OCI-LY1 (cell line): ENCODE measurements around the gene ASPG.

ENCODE experiments used
- H2AFZ ChIP-seq: fragments of 200-600 bp; sonication (generic), shearing (Covaris generic); 2 replicates; pipeline ENCODE4 v1.6.0; 2014; ENCODE audit warnings: antibody characterized with exemption, mild to moderate bottlenecking, low read length
- H3F3A ChIP-seq: fragments of 200-600 bp; sonication (generic), shearing (Covaris generic); 2 replicates; pipeline ENCODE4 v1.6.0; 2014; ENCODE audit warnings: mild to moderate bottlenecking, antibody characterized with exemption, low read length, moderate library complexity; ENCODE audit not compliant: insufficient read depth
- H3K27ac ChIP-seq: fragments of 200-600 bp; sonication (generic); 2 replicates; pipeline ENCODE4 v1.5.1; 2014; ENCODE audit warnings: low read length, mixed run types, mild to moderate bottlenecking, low read depth; ENCODE audit not compliant: poor library complexity, severe bottlenecking
- H3K27me3 ChIP-seq: fragments of 200-600 bp; sonication (generic); 2 replicates; pipeline ENCODE4 v1.6.0; 2014; ENCODE audit warnings: antibody characterized with exemption, mild to moderate bottlenecking, low read length, moderate library complexity; ENCODE audit not compliant: insufficient read depth
- H3K36me3 ChIP-seq: fragments of 200-600 bp; sonication (generic); 2 replicates; pipeline ENCODE4 v1.6.1; 2014; ENCODE audit warnings: mild to moderate bottlenecking, antibody characterized with exemption, low read length, moderate library complexity, mixed read lengths; ENCODE audit not compliant: insufficient read depth
- H3K4me1 ChIP-seq: fragments of 200-600 bp; sonication (generic); 2 replicates; pipeline ENCODE4 v1.5.1; 2014; ENCODE audit warnings: mild to moderate bottlenecking, low read length, moderate library complexity; ENCODE audit not compliant: insufficient read depth, severe bottlenecking
- H3K4me2 ChIP-seq: fragments of 200-600 bp; sonication (generic), shearing (Covaris generic); 2 replicates; pipeline ENCODE4 v1.6.1; 2014; ENCODE audit warnings: low read length
- H3K4me3 ChIP-seq: fragments of 200-600 bp; sonication (generic); 2 replicates; pipeline ENCODE4 v1.5.1; 2014; ENCODE audit warnings: low read length, low read depth, mild to moderate bottlenecking, mixed read lengths; ENCODE audit not compliant: poor library complexity, severe bottlenecking
- H3K79me2 ChIP-seq: fragments of 200-600 bp; shearing (Covaris generic); 2 replicates; pipeline ENCODE4 v1.6.1; 2016; ENCODE audit warnings: mixed run types, low read length, mixed read lengths; ENCODE audit not compliant: insufficient read depth
- H3K9ac ChIP-seq: fragments of 200-600 bp; sonication (generic), shearing (Covaris generic); 2 replicates; pipeline ENCODE4 v1.6.1; 2014; ENCODE audit warnings: mild to moderate bottlenecking, low read length, mixed read lengths
- H3K9me2 ChIP-seq: fragments of 200-600 bp; sonication (generic), shearing (Covaris generic); 2 replicates; pipeline ENCODE4 v1.6.1; 2014; ENCODE audit warnings: low read depth, mild to moderate bottlenecking, low read length, mixed read lengths
- H3K9me3 ChIP-seq: fragments of 200-600 bp; shearing (Covaris generic); 2 replicates; pipeline ENCODE4 v1.6.1; 2014; ENCODE audit warnings: low read length, mixed read lengths
- H4K20me1 ChIP-seq: fragments of 200-600 bp; sonication (generic), shearing (Covaris generic); 2 replicates; pipeline ENCODE4 v1.6.0; 2016; ENCODE audit warnings: mild to moderate bottlenecking, low read length; ENCODE audit not compliant: insufficient read depth
- EZH2 ChIP-seq: fragments of 200-600 bp; sonication (generic), shearing (Covaris generic); IDR thresholded peaks from 2 replicates; pipeline ENCODE4 v1.8.0; 2017; ENCODE audit warnings: borderline replicate concordance, mixed run types, mild to moderate bottlenecking, antibody characterized with exemption, low read length, moderate library complexity, mixed read lengths
- TF ChIP-seq, protein P1 (sequence below): fragments of 200-600 bp; sonication (generic), shearing (Covaris generic); IDR thresholded peaks from 2 replicates; pipeline ENCODE4 v1.5.1; 2017; ENCODE audit warnings: mild to moderate bottlenecking, antibody characterized with exemption, low read length, moderate library complexity, mixed read lengths

Gene ASPG

GRCh38 chr14:104102282-104102914 is 16.9 kb downstream of the ASPG start:
- Histone ChIP-seq H3K4me2 (no peak overlapping the region), H4K20me1 (no peaks in the 10 kb centered on the region), H3K9me3 (no peaks in the 10 kb centered on the region), H3K27me3 (0 out of 2 replicates have a peak, but pooled peaks cover 11% of the 10 kb centered on the region), H3K27ac (no peak overlapping the region), H3K79me2 (no peaks in the 10 kb centered on the region), H3K36me3 (no peaks in the 10 kb centered on the region), H3K4me3 (no peak overlapping the region), H2AFZ (no peak overlapping the region), H3K9me2 (no peaks in the 10 kb centered on the region), H3K9ac (no peak overlapping the region), H3F3A (no peaks in the 10 kb centered on the region), H3K4me1 (no peaks in the 10 kb centered on the region)
- TF ChIP-seq, protein P1, sequence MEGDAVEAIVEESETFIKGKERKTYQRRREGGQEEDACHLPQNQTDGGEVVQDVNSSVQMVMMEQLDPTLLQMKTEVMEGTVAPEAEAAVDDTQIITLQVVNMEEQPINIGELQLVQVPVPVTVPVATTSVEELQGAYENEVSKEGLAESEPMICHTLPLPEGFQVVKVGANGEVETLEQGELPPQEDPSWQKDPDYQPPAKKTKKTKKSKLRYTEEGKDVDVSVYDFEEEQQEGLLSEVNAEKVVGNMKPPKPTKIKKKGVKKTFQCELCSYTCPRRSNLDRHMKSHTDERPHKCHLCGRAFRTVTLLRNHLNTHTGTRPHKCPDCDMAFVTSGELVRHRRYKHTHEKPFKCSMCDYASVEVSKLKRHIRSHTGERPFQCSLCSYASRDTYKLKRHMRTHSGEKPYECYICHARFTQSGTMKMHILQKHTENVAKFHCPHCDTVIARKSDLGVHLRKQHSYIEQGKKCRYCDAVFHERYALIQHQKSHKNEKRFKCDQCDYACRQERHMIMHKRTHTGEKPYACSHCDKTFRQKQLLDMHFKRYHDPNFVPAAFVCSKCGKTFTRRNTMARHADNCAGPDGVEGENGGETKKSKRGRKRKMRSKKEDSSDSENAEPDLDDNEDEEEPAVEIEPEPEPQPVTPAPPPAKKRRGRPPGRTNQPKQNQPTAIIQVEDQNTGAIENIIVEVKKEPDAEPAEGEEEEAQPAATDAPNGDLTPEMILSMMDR = no peak
- no peak for TF ChIP-seq EZH2

GRCh38 chr14:104103061-104103445 is 17.6 kb downstream of the ASPG start:
- no peaks in the 10 kb centered on the region for H3K4me1 ChIP-seq

DNA sequence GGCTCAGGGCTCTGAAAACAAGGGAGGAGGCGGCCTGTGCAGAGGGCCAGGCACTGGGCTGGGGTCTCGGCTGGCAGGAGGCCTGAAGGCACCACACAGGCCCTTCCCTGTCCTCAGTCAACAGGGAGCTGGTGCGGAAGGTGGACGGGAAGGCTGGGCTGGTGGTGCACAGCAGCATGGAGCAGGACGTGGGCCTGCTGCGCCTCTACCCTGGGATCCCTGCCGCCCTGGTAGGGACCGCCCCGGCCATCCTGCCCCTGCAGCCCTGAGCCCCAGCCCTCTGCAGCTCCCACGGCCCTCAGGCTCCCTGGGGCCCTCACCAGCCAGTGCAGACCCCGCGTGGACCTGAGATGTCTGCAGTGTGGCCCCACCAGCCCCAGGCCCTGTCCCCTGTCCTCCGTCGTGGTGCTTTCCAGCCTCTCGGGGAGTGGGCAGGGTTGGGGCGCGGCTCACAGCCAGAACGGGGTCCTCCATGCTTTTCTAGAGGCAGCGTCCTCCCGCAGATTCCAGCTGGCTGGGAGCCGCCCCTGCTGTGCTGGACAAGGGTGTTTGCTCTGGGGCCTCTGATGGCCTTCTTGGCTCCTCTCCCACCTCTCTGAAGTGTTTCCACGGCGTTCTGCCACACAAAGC is 18.1 kb downstream of the ASPG start:
- Histone ChIP-seq H3K9me2 (no peaks in the 10 kb centered on the region), H3K4me2 (no peak overlapping the region), H3F3A (no peaks in the 10 kb centered on the region), H3K27me3 (0 out of 2 replicates have a peak, but pooled peaks cover 11% of the 10 kb centered on the region), H3K79me2 (no peaks in the 10 kb centered on the region), H4K20me1 (no peaks in the 10 kb centered on the region), H3K9me3 (no peaks in the 10 kb centered on the region), H3K27ac (no peak overlapping the region), H3K4me1 (no peaks in the 10 kb centered on the region), H2AFZ (no peak overlapping the region), H3K36me3 (no peaks in the 10 kb centered on the region), H3K4me3 (no peak overlapping the region), H3K9ac (no peak overlapping the region)
- TF ChIP-seq, protein P1 = no peak
- no peak for TF ChIP-seq EZH2

More at GRCh38 chr14:104103061-104103445, 17.6 kb downstream of the ASPG start:
- Histone ChIP-seq H3K9me3 (no peaks in the 10 kb centered on the region), H4K20me1 (no peaks in the 10 kb centered on the region), H3K27ac (no peak overlapping the region), H3F3A (no peaks in the 10 kb centered on the region), H2AFZ (no peak overlapping the region), H3K36me3 (no peaks in the 10 kb centered on the region), H3K27me3 (0 out of 2 replicates have a peak, but pooled peaks cover 11% of the 10 kb centered on the region), H3K4me2 (no peak overlapping the region), H3K79me2 (no peaks in the 10 kb centered on the region), H3K9ac (no peak overlapping the region), H3K9me2 (no peaks in the 10 kb centered on the region), H3K4me3 (no peak overlapping the region)
- TF ChIP-seq, protein P1 = peak; percentile 18; the same call in 1 of the 2 replicates
- no peak for TF ChIP-seq EZH2
